ENCODE measurements around the gene KLHL3.

The KLHL3 gene

DNA sequence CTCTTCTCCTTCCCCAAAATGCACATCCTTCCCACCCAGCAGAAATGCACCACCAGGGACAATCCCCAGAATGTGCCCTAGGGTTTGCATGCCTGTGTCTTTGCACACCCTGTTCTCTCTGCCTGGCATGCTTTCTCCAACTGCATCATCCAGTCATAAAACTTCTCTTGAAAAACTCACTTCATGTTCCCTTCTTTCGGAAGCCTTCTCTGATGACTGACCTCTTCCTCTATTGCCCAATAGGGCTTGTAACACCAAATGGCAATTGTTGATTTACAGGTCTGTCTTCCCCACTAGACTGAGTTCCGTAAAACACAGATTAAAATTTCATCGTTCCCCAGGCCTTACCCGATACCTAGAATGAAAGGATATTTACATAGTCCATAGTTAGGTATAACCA is 153.7 kb downstream of the KLHL3 start:
- DNase-seq (ENCODE audit: low read depth, low spot score): no peak

DNA sequence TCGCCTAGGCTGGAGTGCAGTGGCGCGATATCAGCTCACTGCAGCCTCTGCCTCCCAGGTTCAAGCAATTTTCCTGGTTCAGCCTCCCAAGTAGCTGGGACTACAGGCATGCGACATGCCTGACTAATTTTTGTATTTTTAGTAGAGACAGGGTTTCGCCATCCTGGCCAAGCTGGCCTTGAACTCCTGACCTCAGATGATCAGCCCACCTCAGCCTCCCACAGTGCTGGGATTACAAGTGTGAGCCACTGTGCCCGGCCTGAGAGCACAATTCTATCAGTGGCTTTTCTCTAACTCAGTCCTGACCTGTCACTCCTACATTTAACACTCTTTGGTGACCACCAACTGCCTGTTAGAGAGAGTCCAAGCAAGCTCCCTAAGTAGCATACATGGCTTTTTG is 154.1 kb downstream of the KLHL3 start:
- DNase-seq (ENCODE audit: low read depth, low spot score): no peak

DNA sequence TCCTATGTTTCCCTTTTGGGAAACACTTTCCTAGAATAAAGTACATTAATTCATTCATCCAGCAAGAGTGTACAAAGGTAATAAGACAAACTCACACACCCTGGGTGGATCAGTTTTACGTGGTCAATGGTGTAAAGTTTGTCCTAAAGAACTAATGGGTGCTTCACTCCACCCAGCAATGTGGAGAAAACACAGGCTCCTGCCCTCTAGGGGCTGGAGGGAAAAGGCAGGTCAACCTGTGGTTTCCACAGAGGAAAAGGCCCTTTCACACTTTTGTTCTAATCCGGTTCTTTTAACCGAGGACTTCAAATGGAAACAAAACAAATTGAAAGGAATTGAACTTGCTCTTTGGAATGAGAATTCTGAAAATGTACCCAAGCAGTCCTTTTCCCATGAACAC is 155.9 kb downstream of the KLHL3 start:
- DNase-seq (ENCODE audit: low read depth, low spot score): no peak

DNA sequence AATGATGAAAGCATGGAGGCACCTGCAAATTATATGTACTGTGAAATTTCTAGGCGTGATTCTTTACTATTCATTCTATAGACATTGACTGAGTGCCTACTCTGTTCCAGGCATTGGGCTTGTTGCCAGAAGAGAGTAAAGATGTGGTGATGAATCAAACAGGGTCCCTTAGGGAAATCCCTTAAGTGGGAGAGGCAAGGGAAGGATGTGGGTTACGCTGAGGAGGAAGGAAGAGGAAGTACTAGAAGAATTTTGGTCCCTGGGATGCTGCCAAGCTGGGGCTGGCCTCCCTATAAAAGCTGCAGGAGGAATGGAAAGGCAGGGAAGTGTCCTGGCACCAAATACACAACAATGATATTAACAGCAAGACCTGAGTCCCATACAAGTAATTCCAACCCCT is 160.0 kb downstream of the KLHL3 start:
- no peak for DNase-seq (ENCODE audit: low read depth, low spot score)

DNA sequence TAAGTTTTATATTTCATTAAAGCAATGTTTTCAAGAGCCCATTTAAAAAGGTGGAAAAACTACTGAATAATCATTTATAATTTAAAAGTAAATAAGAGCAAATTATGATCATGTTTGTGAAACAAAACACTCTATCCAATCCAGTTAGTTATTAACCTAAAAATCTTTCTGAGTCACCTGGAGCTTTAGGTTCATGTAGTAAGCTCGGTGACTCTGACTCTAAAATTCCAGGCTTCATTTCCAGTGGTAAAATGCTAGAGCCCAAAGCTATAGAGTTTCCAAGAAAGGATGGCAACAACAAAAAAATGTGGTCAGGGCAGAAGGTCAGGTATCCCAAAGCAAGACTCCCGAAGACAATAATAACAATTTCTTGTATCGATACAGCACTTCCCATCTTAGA is 160.7 kb downstream of the KLHL3 start:
- DNase-seq (ENCODE audit: low read depth, low spot score): no peak

DNA sequence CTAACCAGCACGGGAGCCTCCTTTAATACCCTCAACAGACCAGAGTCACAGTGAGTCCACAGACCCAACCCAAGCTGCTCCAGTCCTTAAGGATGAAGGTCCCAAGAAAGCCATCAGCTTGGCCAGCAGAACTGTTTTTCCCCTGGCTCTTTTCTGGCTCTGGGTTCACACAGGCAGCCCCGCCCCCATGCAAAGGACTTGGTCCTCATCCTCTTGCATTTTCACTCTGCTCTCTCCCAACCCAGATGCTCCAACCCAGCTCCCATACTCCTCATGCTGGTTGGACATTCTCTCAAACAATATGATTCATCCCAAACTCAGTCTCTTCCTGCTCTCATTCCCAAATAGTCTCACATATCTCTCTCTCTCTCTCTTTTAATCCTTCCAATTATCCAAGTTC is 162.5 kb downstream of the KLHL3 start:
- DNase-seq (ENCODE audit: low read depth, low spot score): no peak

DNA sequence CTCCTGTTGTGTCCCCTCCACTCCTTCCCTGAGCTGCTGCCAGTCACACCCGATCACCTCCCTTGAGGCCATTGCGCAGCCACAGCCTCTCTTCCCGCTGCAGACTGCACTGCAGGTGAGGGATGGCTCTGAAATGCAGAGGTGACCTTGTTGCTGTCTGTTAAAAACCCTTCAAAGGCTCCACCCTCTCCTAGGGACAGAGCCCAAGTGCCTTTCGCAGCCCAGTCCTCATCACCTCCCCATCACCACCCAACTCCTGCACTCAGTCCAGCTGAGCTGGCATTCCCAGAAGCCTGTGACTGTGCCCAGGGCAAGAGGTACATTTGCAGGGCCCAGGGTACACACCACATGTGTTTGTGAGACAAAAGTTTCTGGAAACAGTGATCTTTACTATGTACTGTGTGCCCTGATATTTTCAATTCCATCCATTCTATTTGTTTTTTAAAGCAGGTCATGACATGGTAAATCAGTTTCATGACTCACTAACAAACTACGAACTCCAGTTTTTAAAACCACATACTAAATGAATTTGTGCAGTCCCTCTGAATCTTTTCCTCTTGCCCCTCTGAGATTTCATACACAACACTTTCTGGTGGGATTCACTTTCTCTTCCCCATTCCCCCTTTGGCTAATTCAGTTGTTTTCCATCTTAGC is 163.7 kb downstream of the KLHL3 start:
- no peak for DNase-seq (ENCODE audit: low read depth, low spot score)

DNA sequence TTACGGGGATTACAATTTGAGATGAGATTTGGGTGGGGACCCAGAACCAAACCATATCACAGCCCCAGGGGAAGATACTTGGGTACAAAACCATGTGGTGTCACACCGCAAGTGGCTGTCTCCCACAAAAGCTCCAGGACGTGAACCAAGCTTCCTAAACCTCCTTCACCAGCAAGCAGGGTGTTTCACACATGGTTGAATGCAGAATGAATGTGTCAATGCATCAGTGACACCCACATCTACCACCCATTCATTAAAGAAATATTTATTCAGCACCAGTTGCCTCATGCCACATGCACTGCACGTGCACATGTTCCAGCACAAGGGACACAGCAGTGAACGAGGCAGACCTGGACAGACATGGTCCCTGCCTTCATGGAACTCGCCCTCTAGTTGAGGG is 165.8 kb downstream of the KLHL3 start:
- no peak for DNase-seq (ENCODE audit: low read depth, low spot score)

Data from ELF-1 (cell line).